HCT116 (cell line): Measurements from ENCODE around the gene OR2A2. TPM values are rescaled to one million over a fixed set of nuclear protein-coding genes. Genes with fewer than 3 reads are reported as not detected.

Experiments
- ATAC-seq: fragments of 200-7000 bp; cut with Tn5 transposase; 2 replicates; pipeline ENCODE4 v1.9.1; 2020; ENCODE audit warnings: mild to moderate bottlenecking, moderate library complexity
- BruUV-seq: library from RNA; stranded (reverse); fragments of 400-500 nt; replicated peaks from 2 replicates; lab custom pipeline; 2021; lab: Mats Ljungman, UMichigan
- CTCF ChIA-PET: fragments of 300-600 bp; sonication (Branson Sonifier 250); formaldehyde crosslinking; loops from one replicate; lab custom pipeline; 2021; ENCODE audit warnings: antibody characterized with exemption; lab: Charles Lee
- POLR2A ChIA-PET: fragments of 300-600, 350-600 bp; sonication (Branson Sonifier 250); formaldehyde crosslinking; loops from one replicate; lab custom pipeline; 2021; ENCODE audit warnings: antibody characterized with exemption; lab: Charles Lee
- RAD21 ChIA-PET, 2 experiments: fragments of 300-600 bp; sonication (Branson Sonifier 250); formaldehyde crosslinking; loops; one replicate each; lab custom pipeline; 2023; ENCODE audit warnings: low total read pairs in 2 of 2; ENCODE audit not compliant: uncharacterized antibody in 2 of 2, unreplicated experiment in 2 of 2, low non-redundant PET in 1 of 2; lab: Charles Lee
- DNase-seq: peaks from one replicate; pipeline ENCODE4 v3.0.0-alpha.2; 2010; ENCODE audit warnings: low read depth, low spot score
- H2AFZ ChIP-seq: fragments of 200-600 bp; shearing (Covaris generic), sonication (generic); 2 replicates; pipeline ENCODE4 v1.6.1; 2017; ENCODE audit warnings: low read depth, mixed run types, mixed read lengths, antibody characterized with exemption, low read length; ENCODE audit not compliant: poor library complexity, severe bottlenecking
- H3K27ac ChIP-seq: 2 replicates; pipeline ENCODE4 v1.5.1; 2012; ENCODE audit warnings: low read depth, low read length
- H3K27me3 ChIP-seq: fragments of 200-600 bp; sonication (generic); 2 replicates; pipeline ENCODE4 v1.6.1; 2016; ENCODE audit warnings: mixed run types, low read length, mixed read lengths; ENCODE audit not compliant: insufficient read depth
- H3K36me3 ChIP-seq, 2 experiments: fragments of 200-500 bp in 1 of 2; fragments of 200-600 bp in 1 of 2; sonication (Bioruptor generic) in 1 of 2; sonication (generic) in 1 of 2; 2 replicates each; pipeline versions ENCODE4 v1.5.1 to v1.6.1; 2014 to 2016; ENCODE audit warnings: low read length in 2 of 2, inconsistent platforms in 1 of 2, mixed read lengths in 1 of 2, mixed run types in 1 of 2; ENCODE audit not compliant: insufficient read depth in 2 of 2, control insufficient read depth in 1 of 2
- H3K4me1 ChIP-seq, 2 experiments: fragments of 200-600 bp in 1 of 2; sonication (generic) in 1 of 2; 2 replicates each; pipeline versions ENCODE4 v1.5.1 to v1.6.1; 2012 to 2017; ENCODE audit warnings: low read length in 2 of 2, inconsistent platforms in 1 of 2, mild to moderate bottlenecking in 1 of 2, mixed read lengths in 1 of 2, mixed run types in 1 of 2, moderate library complexity in 1 of 2; ENCODE audit not compliant: insufficient read depth in 2 of 2, control insufficient read depth in 1 of 2
- H3K4me2 ChIP-seq: fragments of 200-600 bp; sonication (generic); 2 replicates; pipeline ENCODE4 v1.6.1; 2017; ENCODE audit warnings: mixed run types, low read length, mixed read lengths
- H3K4me3 ChIP-seq, 2 experiments: fragments of 200-600 bp in 1 of 2; sonication (generic) in 1 of 2; replicated peaks in 1 of 2; 2 replicates each; pipeline ENCODE4 v1.5.1; 2011 to 2016; ENCODE audit warnings: low read length in 2 of 2, control low read depth in 1 of 2, low read depth in 1 of 2, mild to moderate bottlenecking in 1 of 2, mixed read lengths in 1 of 2, mixed run types in 1 of 2
- H3K79me2 ChIP-seq: fragments of 200-600 bp; sonication (generic); 2 replicates; pipeline ENCODE4 v1.6.1; 2017; ENCODE audit warnings: mild to moderate bottlenecking, mixed run types, low read length, moderate library complexity, mixed read lengths; ENCODE audit not compliant: insufficient read depth
- H3K9ac ChIP-seq: fragments of 200-600 bp; sonication (generic); 2 replicates; pipeline ENCODE4 v1.6.1; 2016; ENCODE audit warnings: low read length, mixed read lengths
- H3K9me2 ChIP-seq: fragments of 200-600 bp; sonication (generic), shearing (Covaris generic); 2 replicates; pipeline ENCODE4 v1.6.1; 2017; ENCODE audit warnings: mixed run types, mild to moderate bottlenecking, moderate library complexity; ENCODE audit not compliant: insufficient read depth
- H3K9me3 ChIP-seq, 2 experiments: fragments of 200-500 bp in 1 of 2; fragments of 200-600 bp in 1 of 2; sonication (Bioruptor generic) in 1 of 2; sonication (generic) in 1 of 2; 2 replicates each; pipeline ENCODE4 v1.6.1; 2014 to 2017; ENCODE audit warnings: low read length in 2 of 2, mixed read lengths in 2 of 2, inconsistent platforms in 1 of 2, low read depth in 1 of 2, mild to moderate bottlenecking in 1 of 2, mixed run types in 1 of 2, moderate library complexity in 1 of 2; ENCODE audit not compliant: control insufficient read depth in 1 of 2, insufficient read depth in 1 of 2
- H4K20me1 ChIP-seq: fragments of 200-600 bp; sonication (generic), shearing (Covaris generic); 2 replicates; pipeline ENCODE4 v1.6.1; 2017; ENCODE audit warnings: mixed run types, mild to moderate bottlenecking, moderate library complexity; ENCODE audit not compliant: insufficient read depth
- CBX3 ChIP-seq: IDR thresholded peaks from 2 replicates; pipeline ENCODE4 v1.6.1; 2012; ENCODE audit warnings: low read depth
- CEBPB ChIP-seq: IDR thresholded peaks from 2 replicates; pipeline ENCODE4 v1.6.1; 2012; ENCODE audit warnings: low read depth
- EGR1 ChIP-seq: IDR thresholded peaks from 2 replicates; pipeline ENCODE4 v1.6.1; 2012; ENCODE audit warnings: low read depth
- EZH2phosphoT487 ChIP-seq: fragments of 200-600 bp; IDR thresholded peaks from 2 replicates; pipeline ENCODE4 v1.6.1; 2018; ENCODE audit warnings: antibody characterized with exemption, borderline replicate concordance
- FOSL1 ChIP-seq: IDR thresholded peaks from 2 replicates; pipeline ENCODE4 v1.6.1; 2012; ENCODE audit warnings: low read depth
- POLR2A ChIP-seq: IDR thresholded peaks from 2 replicates; pipeline ENCODE4 v1.7.0; 2011; ENCODE audit warnings: borderline replicate concordance; ENCODE audit not compliant: insufficient read depth, insufficient read length; ENCODE audit errors: extremely low read depth
- POLR2AphosphoS5 ChIP-seq: IDR thresholded peaks from 2 replicates; pipeline ENCODE4 v1.6.1; 2011; ENCODE audit warnings: mild to moderate bottlenecking, low read depth, low read length, moderate library complexity
- SIN3A ChIP-seq: IDR thresholded peaks from 2 replicates; pipeline ENCODE4 v1.6.1; 2012; ENCODE audit warnings: low read depth
- SP1 ChIP-seq: IDR thresholded peaks from 2 replicates; pipeline ENCODE4 v1.6.1; 2012; ENCODE audit warnings: low read depth
- YY1 ChIP-seq: IDR thresholded peaks from 2 replicates; pipeline ENCODE4 v1.6.1; 2011; ENCODE audit warnings: low read length, low read depth, moderate library complexity, mild to moderate bottlenecking; ENCODE audit not compliant: insufficient replicate concordance; ENCODE audit errors: extremely low read depth
- ZNF274 ChIP-seq: fragments of 200-500 bp; sonication (Bioruptor generic); IDR thresholded peaks from 2 replicates; pipeline ENCODE4 v1.6.1; 2014; ENCODE audit warnings: mild to moderate bottlenecking, low read depth, low read length, inconsistent platforms
- intact Hi-C: fragments of 100-400 bp; cut with micrococcal nuclease; formaldehyde crosslinking; loops from 2 replicates; pipeline ENCODE4 v1.10.0; 2022
- total RNA-seq: library from RNA; stranded (reverse); gene quantifications from one replicate; pipeline ENCODE4 v1.2.1, GENCODE V29; 2021; ENCODE audit not compliant: unreplicated experiment
- TF ChIP-seq, protein P1 (sequence below): IDR thresholded peaks from 2 replicates; pipeline ENCODE4 v1.6.1; 2012
- TF ChIP-seq, protein P2 (sequence below): IDR thresholded peaks from 2 replicates; pipeline ENCODE4 v1.6.1; 2011; ENCODE audit warnings: mild to moderate bottlenecking, low read length, moderate library complexity; ENCODE audit not compliant: insufficient replicate concordance; ENCODE audit errors: extremely low read depth
- TF ChIP-seq, protein P3 (sequence below), 3 experiments: fragments of 200-600 bp in 1 of 3; sonication (generic) in 1 of 3; IDR thresholded peaks in 2 of 3; conservative IDR thresholded peaks in 1 of 3; 2 replicates each; pipeline ENCODE4 v1.5.1; 2012 to 2017; ENCODE audit warnings: low read depth in 2 of 3, low read length in 2 of 3, antibody characterized with exemption in 1 of 3, borderline replicate concordance in 1 of 3, control low read depth in 1 of 3, mild to moderate bottlenecking in 1 of 3, mixed read lengths in 1 of 3, mixed run types in 1 of 3, moderate library complexity in 1 of 3; ENCODE audit not compliant: insufficient read depth in 1 of 3
- TF ChIP-seq, protein P4 (sequence below): IDR thresholded peaks from 2 replicates; pipeline ENCODE4 v1.6.1; 2012

Gene OR2A2
- total RNA-seq, 1 experiment from 2014 or later = not detected

DNA sequence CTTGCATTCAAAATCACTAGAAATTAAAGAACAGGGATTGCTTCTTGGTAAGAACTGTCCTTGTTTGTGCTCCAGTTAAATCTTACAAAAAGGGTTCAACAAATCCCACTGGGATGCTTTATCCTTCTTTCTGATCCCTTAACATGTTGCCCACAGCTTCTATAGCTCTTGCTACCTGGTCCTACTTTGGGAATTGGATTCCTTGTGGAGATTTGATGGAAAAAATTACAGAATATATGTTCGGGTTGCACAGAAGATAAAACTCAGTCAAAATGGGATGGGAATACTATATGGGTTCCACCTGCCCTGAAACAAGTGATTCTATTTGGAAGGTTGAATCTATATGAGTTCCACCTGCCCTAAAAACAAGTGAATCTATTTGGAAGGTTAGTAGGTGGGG is 39.9 kb upstream of the OR2A2 start, which contains the start of gene OR2A25:
OR2A25 (plus strand) TSS at position 301 of the 400 bp plus-strand sequence. CDS start 4,409 bp downstream, outside the sequence.
- no peak within 1 kb of the TSS for H3K27ac ChIP-seq
- TF ChIP-seq CEBPB = no peak
- TF ChIP-seq ZNF274 = no peak
- TF ChIP-seq, protein P1, sequence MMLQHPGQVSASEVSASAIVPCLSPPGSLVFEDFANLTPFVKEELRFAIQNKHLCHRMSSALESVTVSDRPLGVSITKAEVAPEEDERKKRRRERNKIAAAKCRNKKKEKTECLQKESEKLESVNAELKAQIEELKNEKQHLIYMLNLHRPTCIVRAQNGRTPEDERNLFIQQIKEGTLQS = no peak
- no peak for TF ChIP-seq SP1
- no peak for TF ChIP-seq SIN3A
- TF ChIP-seq, protein P2, sequence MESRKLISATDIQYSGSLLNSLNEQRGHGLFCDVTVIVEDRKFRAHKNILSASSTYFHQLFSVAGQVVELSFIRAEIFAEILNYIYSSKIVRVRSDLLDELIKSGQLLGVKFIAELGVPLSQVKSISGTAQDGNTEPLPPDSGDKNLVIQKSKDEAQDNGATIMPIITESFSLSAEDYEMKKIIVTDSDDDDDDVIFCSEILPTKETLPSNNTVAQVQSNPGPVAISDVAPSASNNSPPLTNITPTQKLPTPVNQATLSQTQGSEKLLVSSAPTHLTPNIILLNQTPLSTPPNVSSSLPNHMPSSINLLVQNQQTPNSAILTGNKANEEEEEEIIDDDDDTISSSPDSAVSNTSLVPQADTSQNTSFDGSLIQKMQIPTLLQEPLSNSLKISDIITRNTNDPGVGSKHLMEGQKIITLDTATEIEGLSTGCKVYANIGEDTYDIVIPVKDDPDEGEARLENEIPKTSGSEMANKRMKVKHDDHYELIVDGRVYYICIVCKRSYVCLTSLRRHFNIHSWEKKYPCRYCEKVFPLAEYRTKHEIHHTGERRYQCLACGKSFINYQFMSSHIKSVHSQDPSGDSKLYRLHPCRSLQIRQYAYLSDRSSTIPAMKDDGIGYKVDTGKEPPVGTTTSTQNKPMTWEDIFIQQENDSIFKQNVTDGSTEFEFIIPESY = no peak
- no peak for TF ChIP-seq FOSL1
- no peak for TF ChIP-seq POLR2AphosphoS5
- no peak for TF ChIP-seq EGR1
- TF ChIP-seq EZH2phosphoT487 = no peak
- no peak for TF ChIP-seq POLR2A
- TF ChIP-seq, protein P3, sequence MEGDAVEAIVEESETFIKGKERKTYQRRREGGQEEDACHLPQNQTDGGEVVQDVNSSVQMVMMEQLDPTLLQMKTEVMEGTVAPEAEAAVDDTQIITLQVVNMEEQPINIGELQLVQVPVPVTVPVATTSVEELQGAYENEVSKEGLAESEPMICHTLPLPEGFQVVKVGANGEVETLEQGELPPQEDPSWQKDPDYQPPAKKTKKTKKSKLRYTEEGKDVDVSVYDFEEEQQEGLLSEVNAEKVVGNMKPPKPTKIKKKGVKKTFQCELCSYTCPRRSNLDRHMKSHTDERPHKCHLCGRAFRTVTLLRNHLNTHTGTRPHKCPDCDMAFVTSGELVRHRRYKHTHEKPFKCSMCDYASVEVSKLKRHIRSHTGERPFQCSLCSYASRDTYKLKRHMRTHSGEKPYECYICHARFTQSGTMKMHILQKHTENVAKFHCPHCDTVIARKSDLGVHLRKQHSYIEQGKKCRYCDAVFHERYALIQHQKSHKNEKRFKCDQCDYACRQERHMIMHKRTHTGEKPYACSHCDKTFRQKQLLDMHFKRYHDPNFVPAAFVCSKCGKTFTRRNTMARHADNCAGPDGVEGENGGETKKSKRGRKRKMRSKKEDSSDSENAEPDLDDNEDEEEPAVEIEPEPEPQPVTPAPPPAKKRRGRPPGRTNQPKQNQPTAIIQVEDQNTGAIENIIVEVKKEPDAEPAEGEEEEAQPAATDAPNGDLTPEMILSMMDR (IDR thresholded peaks at IDR 0.05 in 2 of 3, conservative IDR thresholded peaks at IDR 0.05 in 1 of 3; ENCODE audit: borderline replicate concordance in 1 of 3, insufficient read depth in 1 of 3, low read depth in 2 of 3, low read length in 2 of 3) = no peak
- TF ChIP-seq, protein P4, sequence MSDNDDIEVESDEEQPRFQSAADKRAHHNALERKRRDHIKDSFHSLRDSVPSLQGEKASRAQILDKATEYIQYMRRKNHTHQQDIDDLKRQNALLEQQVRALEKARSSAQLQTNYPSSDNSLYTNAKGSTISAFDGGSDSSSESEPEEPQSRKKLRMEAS = no peak
- TF ChIP-seq CBX3 = no peak
- TF ChIP-seq YY1 = no peak
- H3K9me2 ChIP-seq = no peaks in the 10 kb centered on the region
- no peaks in the 10 kb centered on the region for H3K4me1 ChIP-seq
- H3K4me2 ChIP-seq = no peak within 1 kb of the TSS
- no peak within 1 kb of the TSS for H3K4me3 ChIP-seq
- no peaks in the 10 kb centered on the region for H3K79me2 ChIP-seq
- ATAC-seq (no peak), DNase-seq (no peak)
- H3K36me3 ChIP-seq = no peaks in the 10 kb centered on the region
- no TSS peak for BruUV-seq
- H2AFZ ChIP-seq = no peak within 1 kb of the TSS
- POLR2A ChIA-PET = no interaction called here
- intact Hi-C loops = no loop called here
- H3K27me3 ChIP-seq = no peaks in the 10 kb centered on the region
- H3K9ac ChIP-seq = no peak within 1 kb of the TSS
- CTCF ChIA-PET = no interaction called here
- H4K20me1 ChIP-seq = no peaks in the 10 kb centered on the region
- RAD21 ChIA-PET = no interaction called here
- no peaks in the 10 kb centered on the region for H3K9me3 ChIP-seq
